Measurements from ENCODE around the gene MYBPHL. TPM values are rescaled to one million over a fixed set of nuclear protein-coding genes. Genes with fewer than 3 reads are reported as not detected.
A peak's percentile ranks its signal among the peaks of the same experiment; 100 is the strongest.

MYBPHL gene
- total RNA-seq, 1 donor from 2014 or later = 3.6 TPM

DNA sequence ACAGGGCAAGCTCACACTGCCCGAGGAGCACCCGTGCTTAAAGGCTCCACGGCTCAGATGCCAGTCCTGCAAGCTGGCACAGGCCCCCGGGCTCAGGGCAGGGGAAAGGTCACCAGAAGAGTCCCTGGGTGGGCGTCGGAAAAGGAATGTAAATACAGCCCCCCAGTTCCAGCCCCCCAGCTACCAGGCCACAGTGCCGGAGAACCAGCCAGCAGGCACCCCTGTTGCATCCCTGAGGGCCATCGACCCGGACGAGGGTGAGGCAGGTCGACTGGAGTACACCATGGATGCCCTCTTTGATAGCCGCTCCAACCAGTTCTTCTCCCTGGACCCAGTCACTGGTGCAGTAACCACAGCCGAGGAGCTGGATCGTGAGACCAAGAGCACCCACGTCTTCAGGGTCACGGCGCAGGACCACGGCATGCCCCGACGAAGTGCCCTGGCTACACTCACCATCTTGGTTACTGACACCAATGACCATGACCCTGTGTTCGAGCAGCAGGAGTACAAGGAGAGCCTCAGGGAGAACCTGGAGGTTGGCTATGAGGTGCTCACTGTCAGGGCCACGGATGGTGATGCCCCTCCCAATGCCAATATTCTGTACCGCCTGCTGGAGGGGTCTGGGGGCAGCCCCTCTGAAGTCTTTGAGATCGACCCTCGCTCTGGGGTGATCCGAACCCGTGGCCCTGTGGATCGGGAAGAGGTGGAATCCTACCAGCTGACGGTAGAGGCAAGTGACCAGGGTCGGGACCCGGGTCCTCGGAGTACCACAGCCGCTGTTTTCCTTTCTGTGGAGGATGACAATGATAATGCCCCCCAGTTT, 56.1 kb downstream of the MYBPHL start:
- H3K4me3 ChIP-seq = peak overlapping the region; percentile 50
- ATAC-seq (no peak), DNase-seq (peak; percentile 52)
- intact Hi-C loops (cut with DNase I) = no loop called here
- H3K27ac ChIP-seq = no peak overlapping the region
- TF ChIP-seq, protein P1, sequence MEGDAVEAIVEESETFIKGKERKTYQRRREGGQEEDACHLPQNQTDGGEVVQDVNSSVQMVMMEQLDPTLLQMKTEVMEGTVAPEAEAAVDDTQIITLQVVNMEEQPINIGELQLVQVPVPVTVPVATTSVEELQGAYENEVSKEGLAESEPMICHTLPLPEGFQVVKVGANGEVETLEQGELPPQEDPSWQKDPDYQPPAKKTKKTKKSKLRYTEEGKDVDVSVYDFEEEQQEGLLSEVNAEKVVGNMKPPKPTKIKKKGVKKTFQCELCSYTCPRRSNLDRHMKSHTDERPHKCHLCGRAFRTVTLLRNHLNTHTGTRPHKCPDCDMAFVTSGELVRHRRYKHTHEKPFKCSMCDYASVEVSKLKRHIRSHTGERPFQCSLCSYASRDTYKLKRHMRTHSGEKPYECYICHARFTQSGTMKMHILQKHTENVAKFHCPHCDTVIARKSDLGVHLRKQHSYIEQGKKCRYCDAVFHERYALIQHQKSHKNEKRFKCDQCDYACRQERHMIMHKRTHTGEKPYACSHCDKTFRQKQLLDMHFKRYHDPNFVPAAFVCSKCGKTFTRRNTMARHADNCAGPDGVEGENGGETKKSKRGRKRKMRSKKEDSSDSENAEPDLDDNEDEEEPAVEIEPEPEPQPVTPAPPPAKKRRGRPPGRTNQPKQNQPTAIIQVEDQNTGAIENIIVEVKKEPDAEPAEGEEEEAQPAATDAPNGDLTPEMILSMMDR (IDR thresholded peaks at IDR 0.05) = no peak
- H3K4me1 ChIP-seq = peaks cover 26% of the 10 kb centered on the region
- H3K36me3 ChIP-seq = no peaks in the 10 kb centered on the region
- no peaks in the 10 kb centered on the region for H3K27me3 ChIP-seq
- H3K9me3 ChIP-seq = no peaks in the 10 kb centered on the region

DNA sequence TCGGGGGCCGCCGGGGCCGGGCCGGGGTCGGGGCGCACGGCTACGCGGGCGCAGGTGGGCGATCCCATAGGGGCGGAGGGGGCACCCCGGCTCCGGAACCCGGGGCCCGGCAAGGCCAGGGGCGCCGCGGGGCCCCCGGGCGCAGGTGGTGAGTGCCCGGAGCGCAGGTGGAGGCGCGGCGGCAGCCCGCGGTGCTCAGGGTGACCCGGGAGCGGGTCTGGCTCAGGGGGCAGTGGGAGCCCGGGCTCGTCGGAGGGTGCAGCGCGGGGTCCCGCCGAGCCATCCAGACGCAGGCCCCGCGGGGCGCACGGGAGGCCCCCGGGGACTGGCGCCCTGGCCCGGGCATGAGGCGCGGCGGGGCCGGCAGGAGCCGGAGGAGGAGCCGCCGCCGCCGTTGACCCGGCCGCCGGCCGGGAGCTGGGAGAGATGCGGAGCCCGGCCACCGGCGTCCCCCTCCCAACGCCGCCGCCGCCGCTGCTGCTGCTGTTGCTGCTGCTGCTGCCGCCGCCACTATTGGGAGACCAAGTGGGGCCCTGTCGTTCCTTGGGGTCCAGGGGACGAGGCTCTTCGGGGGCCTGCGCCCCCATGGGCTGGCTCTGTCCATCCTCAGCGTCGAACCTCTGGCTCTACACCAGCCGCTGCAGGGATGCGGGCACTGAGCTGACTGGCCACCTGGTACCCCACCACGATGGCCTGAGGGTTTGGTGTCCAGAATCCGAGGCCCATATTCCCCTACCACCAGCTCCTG, 57.0 kb downstream of the MYBPHL start:
- H3K27ac ChIP-seq = no peak overlapping the region
- ATAC-seq (peak; percentile 17), DNase-seq (peak; percentile 63)
- no peaks in the 10 kb centered on the region for H3K27me3 ChIP-seq
- peaks cover 23% of the 10 kb centered on the region for H3K4me1 ChIP-seq
- H3K4me3 ChIP-seq = peak overlapping the region; percentile 50
- TF ChIP-seq, protein P1 (IDR thresholded peaks at IDR 0.05) = no peak
- H3K9me3 ChIP-seq = no peaks in the 10 kb centered on the region
- H3K36me3 ChIP-seq = no peaks in the 10 kb centered on the region
- intact Hi-C loops (cut with DNase I) = no loop called here

DNA sequence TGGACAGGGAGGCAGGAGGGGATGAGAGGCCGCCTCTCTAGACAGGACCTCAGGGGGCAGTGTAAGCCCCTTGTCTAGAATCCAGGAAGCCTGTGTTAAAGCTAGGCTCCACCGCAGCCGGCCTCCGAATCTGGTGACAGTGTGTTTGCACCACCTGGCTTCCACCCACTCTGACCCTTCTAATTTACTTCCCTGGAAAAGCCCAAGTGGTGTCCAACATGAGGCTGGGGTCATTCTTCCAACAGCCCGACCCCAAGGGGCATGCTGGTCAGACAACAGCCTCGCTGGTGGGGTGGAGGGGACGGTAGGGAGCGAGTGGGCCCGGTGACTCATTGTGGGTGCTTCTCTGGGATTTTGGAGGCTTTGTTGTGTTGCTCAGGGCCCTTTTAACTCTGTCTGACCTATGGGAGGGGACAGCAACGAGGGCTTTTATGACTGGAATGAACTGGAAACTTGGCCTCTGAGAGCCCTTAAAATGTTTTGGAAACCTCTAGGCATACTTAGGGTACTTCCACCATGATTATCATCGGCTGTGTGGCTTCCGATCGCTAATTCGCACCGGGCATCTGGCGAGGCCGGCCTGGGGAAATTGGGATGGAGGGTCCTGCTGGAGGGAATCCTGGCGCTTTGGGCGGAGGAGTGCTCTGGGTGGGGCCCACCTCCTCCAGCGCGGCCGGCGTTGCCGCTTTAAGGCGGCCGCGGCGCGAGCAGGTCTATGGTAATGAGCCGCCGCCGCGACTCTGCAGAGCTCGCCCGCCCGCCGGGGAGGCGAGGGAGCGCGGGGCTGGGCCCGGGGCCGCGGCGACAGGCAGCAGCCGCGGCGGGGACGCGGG, 57.8 kb downstream of the MYBPHL start, which contains the start of gene CELSR2:
CELSR2 (plus strand) TSS at position 743 of the 833 bp plus-strand sequence. CDS start 541 bp downstream, outside the sequence.
- Histone ChIP-seq H3K36me3 (no peaks in the 10 kb centered on the region), H3K27ac (no peak within 1 kb of the TSS)
- peak; percentile 85 for DNase-seq

DNA sequence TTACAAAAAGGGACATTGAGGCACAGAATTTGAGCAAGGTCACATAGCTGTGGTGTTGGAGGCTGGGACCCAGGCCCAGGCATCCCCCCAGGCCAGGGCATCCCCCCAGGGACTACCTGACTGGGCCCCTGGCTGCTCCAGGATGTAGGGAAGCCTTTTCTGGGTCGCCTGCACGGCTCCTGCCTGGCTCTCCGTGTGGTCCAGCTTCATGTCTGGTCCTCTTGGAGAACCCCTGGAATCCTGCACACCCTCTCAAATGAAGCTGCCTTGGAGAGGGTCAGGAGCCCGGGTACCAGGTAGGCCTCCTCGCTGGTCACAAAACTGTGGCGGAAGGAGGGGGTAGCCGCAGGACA, 58.4 kb downstream of the MYBPHL start:
- no peaks in the 10 kb centered on the region for H3K9me3 ChIP-seq
- intact Hi-C loops (cut with DNase I) = no loop called here
- H3K36me3 ChIP-seq = no peaks in the 10 kb centered on the region
- TF ChIP-seq, protein P1 (IDR thresholded peaks at IDR 0.05) = no peak
- ATAC-seq (no peak), DNase-seq (peak; percentile 48)
- H3K27me3 ChIP-seq = no peaks in the 10 kb centered on the region
- peaks cover 14% of the 10 kb centered on the region for H3K4me1 ChIP-seq
- H3K4me3 ChIP-seq = no peak overlapping the region
- H3K27ac ChIP-seq = no peak overlapping the region

More for the DNA sequence above, 57.8 kb downstream of the MYBPHL start, which contains the start of gene CELSR2:
- H3K4me1 ChIP-seq = peaks cover 15% of the 10 kb centered on the region
- no peaks in the 10 kb centered on the region for H3K27me3 ChIP-seq
- TF ChIP-seq, protein P1 (IDR thresholded peaks at IDR 0.05) = no peak
- H3K4me3 ChIP-seq = peak within 1 kb of the TSS; percentile 50
- no peaks in the 10 kb centered on the region for H3K9me3 ChIP-seq
- intact Hi-C loops (cut with DNase I) = no loop called here
- ATAC-seq = peak; percentile 84
